Stimulated activated CD4-positive, alpha-beta T cell treated with anti-CD3 and anti-CD28 coated beads, TNF-alpha, amount 100 ng/mL, for 24 hours (primary cell): ENCODE measurements around the gene SHROOM3.

Experiments
- DNase-seq, 3 experiments: peaks; one replicate each; pipeline ENCODE4 v3.0.0-alpha.2; 2020; ENCODE audit warnings: low read depth in 3 of 3

SHROOM3 gene

GRCh38 chr4:76811604-76812412 is 376.8 kb downstream of the SHROOM3 start:
- DNase-seq, result no peak

GRCh38 chr4:76813070-76813469 is 378.0 kb downstream of the SHROOM3 start:
- DNase-seq, result no peak

GRCh38 chr4:76821641-76822040 is 386.6 kb downstream of the SHROOM3 start:
- no peak for DNase-seq

GRCh38 chr4:76822303-76822702 is 387.3 kb downstream of the SHROOM3 start:
- no peak for DNase-seq

GRCh38 chr4:76823495-76823894 is 388.5 kb downstream of the SHROOM3 start:
- DNase-seq, result no peak

GRCh38 chr4:76830612-76830963 is 395.6 kb downstream of the SHROOM3 start:
- DNase-seq, result no peak

- DNase-seq, result no peak
These were observed 396.1 kb downstream of the SHROOM3 start for GRCh38 chr4:76830964-76831703.

- no peak for DNase-seq
These were observed 396.8 kb downstream of the SHROOM3 start for GRCh38 chr4:76831711-76832373.
